Astrocyte (in vitro differentiated cells and primary cell): Measurements from ENCODE around the gene FN1. TPM values are rescaled to one million over a fixed set of nuclear protein-coding genes. Genes with fewer than 3 reads are reported as not detected.

Experiments
- DNase-seq: peaks from one replicate; pipeline ENCODE4 v3.0.0-alpha.2; 2010; ENCODE audit warnings: low read depth
- FAIRE-seq: peaks from 2 replicates; lab custom pipeline; 2011; peaks lifted over from hg19 to GRCh38; lab: Jason Lieb, UNC
- H2AFZ ChIP-seq: 2 replicates; pipeline ENCODE4 v1.6.0; 2012; ENCODE audit warnings: low read depth, low read length, inconsistent platforms
- H3K27ac ChIP-seq: 2 replicates; pipeline ENCODE4 v1.5.1; 2011; ENCODE audit warnings: low read depth, low read length, inconsistent platforms
- H3K27me3 ChIP-seq: 2 replicates; pipeline ENCODE4 v1.6.0; 2011; ENCODE audit warnings: low read length, inconsistent platforms; ENCODE audit not compliant: insufficient read depth
- H3K36me3 ChIP-seq: 2 replicates; pipeline ENCODE4 v1.5.1; 2011; ENCODE audit warnings: low read length, inconsistent platforms; ENCODE audit not compliant: insufficient read depth
- H3K4me1 ChIP-seq: 2 replicates; pipeline ENCODE4 v1.5.1; 2011; ENCODE audit warnings: low read length, inconsistent platforms; ENCODE audit not compliant: insufficient read depth
- H3K4me2 ChIP-seq: 2 replicates; pipeline ENCODE4 v1.6.0; 2012; ENCODE audit warnings: low read length, inconsistent platforms
- H3K4me3 ChIP-seq: 2 replicates; pipeline ENCODE4 v1.5.1; 2011; ENCODE audit warnings: low read depth, mild to moderate bottlenecking, low read length, inconsistent platforms; ENCODE audit not compliant: insufficient read depth
- H3K79me2 ChIP-seq: 2 replicates; pipeline ENCODE4 v1.6.0; 2012; ENCODE audit warnings: mild to moderate bottlenecking, low read length, inconsistent platforms; ENCODE audit not compliant: insufficient read depth
- H3K9ac ChIP-seq: 2 replicates; pipeline ENCODE4 v1.6.0; 2012; ENCODE audit warnings: mild to moderate bottlenecking, low read length, inconsistent platforms
- H3K9me3 ChIP-seq: 2 replicates; pipeline ENCODE4 v1.5.1; 2012; ENCODE audit warnings: low read depth, mild to moderate bottlenecking, low read length, inconsistent platforms; ENCODE audit not compliant: insufficient read depth
- H4K20me1 ChIP-seq: 2 replicates; pipeline ENCODE4 v1.6.0; 2012; ENCODE audit warnings: low read length, inconsistent platforms; ENCODE audit not compliant: insufficient read depth
- H3K27ac Mint-ChIP-seq: one replicate; pipeline ENCODE4 v1.8.0; 2021; ENCODE audit warnings: mild to moderate bottlenecking, mixed read lengths; ENCODE audit not compliant: unreplicated experiment
- H3K27me3 Mint-ChIP-seq: one replicate; pipeline ENCODE4 v1.8.0; 2021; ENCODE audit warnings: low read depth, mixed read lengths; ENCODE audit not compliant: unreplicated experiment
- H3K36me3 Mint-ChIP-seq: one replicate; pipeline ENCODE4 v1.8.0; 2021; ENCODE audit warnings: low read depth, mixed read lengths; ENCODE audit not compliant: unreplicated experiment
- H3K4me1 Mint-ChIP-seq: one replicate; pipeline ENCODE4 v1.8.0; 2021; ENCODE audit warnings: low read depth, mixed read lengths; ENCODE audit not compliant: unreplicated experiment
- H3K4me3 Mint-ChIP-seq: one replicate; pipeline ENCODE4 v1.8.0; 2021; ENCODE audit warnings: mild to moderate bottlenecking, moderate library complexity, mixed read lengths; ENCODE audit not compliant: unreplicated experiment
- H3K9me3 Mint-ChIP-seq: one replicate; pipeline ENCODE4 v1.8.0; 2021; ENCODE audit warnings: mild to moderate bottlenecking, mixed read lengths; ENCODE audit not compliant: unreplicated experiment
- CTCF ChIP-seq: IDR thresholded peaks from 2 replicates; pipeline ENCODE4 v1.5.1; 2011; ENCODE audit warnings: low read depth, mild to moderate bottlenecking, inconsistent platforms, low read length, moderate library complexity; ENCODE audit not compliant: insufficient read depth
- EZH2 ChIP-seq: IDR thresholded peaks from 2 replicates; pipeline ENCODE4 v1.6.1; 2012; ENCODE audit warnings: mild to moderate bottlenecking, low read length, inconsistent platforms; ENCODE audit not compliant: insufficient read depth
- total RNA-seq: library from RNA; stranded (reverse); gene quantifications from 2 replicates; pipeline ENCODE4 v1.2.1, GENCODE V29; 2021

Gene FN1
- total RNA-seq, 1 donor from 2014 or later = 17,010 TPM

- Mint-ChIP-seq H3K4me3 (no peak overlapping the region), H3K27me3 (no peaks in the 10 kb centered on the region), H3K36me3 (peaks cover 30% of the 10 kb centered on the region), H3K9me3 (no peaks in the 10 kb centered on the region), H3K4me1 (peaks cover 46% of the 10 kb centered on the region), H3K27ac (peak overlapping the region; percentile 84)
- Histone ChIP-seq H3K27ac (peak overlapping the region; percentile 60), H2AFZ (no peak overlapping the region), H3K27me3 (no peaks in the 10 kb centered on the region), H3K9ac (peak overlapping the region; percentile 43), H3K9me3 (no peaks in the 10 kb centered on the region), H3K4me3 (no peak overlapping the region), H3K36me3 (peaks cover 92% of the 10 kb centered on the region), H3K4me1 (peaks cover 31% of the 10 kb centered on the region), H4K20me1 (peaks cover 94% of the 10 kb centered on the region), H3K4me2 (peak overlapping the region; percentile 15), H3K79me2 (peaks cover 20% of the 10 kb centered on the region)
- FAIRE-seq (peak; percentile 72), DNase-seq (peak; percentile 98)
- TF ChIP-seq CTCF (no peak), EZH2 (no peak)
These were observed 33.9 kb downstream of the FN1 start for GRCh38 chr2:215401896-215402379.

GRCh38 chr2:215399067-215399716 is 36.7 kb downstream of the FN1 start:
- H3K9me3 ChIP-seq = no peaks in the 10 kb centered on the region
- no peaks in the 10 kb centered on the region for H3K27me3 Mint-ChIP-seq
- H4K20me1 ChIP-seq = peaks cover 96% of the 10 kb centered on the region
- H3K4me2 ChIP-seq = peak overlapping the region; percentile 41
- peaks cover 33% of the 10 kb centered on the region for H3K79me2 ChIP-seq
- H3K9ac ChIP-seq = peak overlapping the region; percentile 50
- peak overlapping the region; percentile 34 for H3K27ac ChIP-seq
- H3K4me1 Mint-ChIP-seq = peaks cover 38% of the 10 kb centered on the region
- peaks cover 92% of the 10 kb centered on the region for H3K36me3 ChIP-seq
- no peaks in the 10 kb centered on the region for H3K27me3 ChIP-seq
- peak overlapping the region; percentile 91 for H3K27ac Mint-ChIP-seq
- DNase-seq (no peak), FAIRE-seq (peak; percentile 9)
- H3K4me3 Mint-ChIP-seq = no peak overlapping the region
- H3K4me1 ChIP-seq = peaks cover 29% of the 10 kb centered on the region
- no peak overlapping the region for H3K4me3 ChIP-seq
- no peak overlapping the region for H2AFZ ChIP-seq
- H3K36me3 Mint-ChIP-seq = peaks cover 14% of the 10 kb centered on the region
- TF ChIP-seq CTCF (no peak), EZH2 (no peak)
- H3K9me3 Mint-ChIP-seq = no peaks in the 10 kb centered on the region
